HEK293 (cell line): ENCODE measurements around the gene LAIR2.

Experiments used
- CTCF ChIP-seq: fragments of 450-650 bp; formaldehyde crosslinking; IDR thresholded peaks from 2 replicates; pipeline ENCODE4 v1.5.1; 2016; ENCODE audit warnings: missing biosample characterization, missing genetic modification characterization
- GLIS2 ChIP-seq: fragments of 450-650 bp; formaldehyde crosslinking; IDR thresholded peaks from 2 replicates; pipeline ENCODE4 v1.5.1; 2016; ENCODE audit warnings: missing biosample characterization, missing genetic modification characterization
- HOXC10 ChIP-seq: sonication (generic); formaldehyde crosslinking; IDR thresholded peaks from 2 replicates; pipeline ENCODE4 v1.8.1; 2023; ENCODE audit warnings: mild to moderate bottlenecking, missing genetic modification reagents
- MZF1 ChIP-seq: fragments of 450-650 bp; formaldehyde crosslinking; IDR thresholded peaks from 2 replicates; pipeline ENCODE4 v1.5.1; 2017; ENCODE audit warnings: missing biosample characterization, missing genetic modification characterization, borderline replicate concordance
- PRDM4 ChIP-seq: fragments of 450-650 bp; formaldehyde crosslinking; IDR thresholded peaks from 2 replicates; pipeline ENCODE4 v1.5.1; 2017; ENCODE audit warnings: missing biosample characterization, missing genetic modification characterization
- SALL2 ChIP-seq: fragments of 450-650 bp; formaldehyde crosslinking; IDR thresholded peaks from 2 replicates; pipeline ENCODE4 v1.5.0; 2017; ENCODE audit warnings: missing biosample characterization, mild to moderate bottlenecking, missing genetic modification characterization, borderline replicate concordance
- SP7 ChIP-seq: fragments of 450-650 bp; formaldehyde crosslinking; IDR thresholded peaks from 2 replicates; pipeline ENCODE4 v1.5.1; 2016; ENCODE audit warnings: missing biosample characterization, missing genetic modification characterization
- ZBTB17 ChIP-seq: fragments of 450-650 bp; formaldehyde crosslinking; IDR thresholded peaks from 2 replicates; pipeline ENCODE4 v1.5.1; 2016; ENCODE audit warnings: missing biosample characterization, missing genetic modification characterization
- ZBTB8A ChIP-seq: fragments of 450-650 bp; formaldehyde crosslinking; IDR thresholded peaks from 2 replicates; pipeline ENCODE4 v1.5.1; 2016; ENCODE audit warnings: missing biosample characterization, missing genetic modification characterization
- ZFP69B ChIP-seq: fragments of 450-650 bp; formaldehyde crosslinking; IDR thresholded peaks from 2 replicates; pipeline ENCODE4 v1.5.1; 2016; ENCODE audit warnings: missing biosample characterization, missing genetic modification characterization
- ZNF221 ChIP-seq: fragments of 450-650 bp; formaldehyde crosslinking; IDR thresholded peaks from 2 replicates; pipeline ENCODE4 v1.5.1; 2017; ENCODE audit warnings: missing biosample characterization, missing genetic modification characterization, borderline replicate concordance
- ZNF239 ChIP-seq: fragments of 450-650 bp; formaldehyde crosslinking; IDR thresholded peaks from 2 replicates; pipeline ENCODE4 v1.5.1; 2016; ENCODE audit warnings: missing biosample characterization, missing genetic modification characterization
- ZNF280C ChIP-seq: fragments of 450-650 bp; formaldehyde crosslinking; IDR thresholded peaks from 2 replicates; pipeline ENCODE4 v1.5.1; 2016; ENCODE audit warnings: missing biosample characterization, missing genetic modification characterization
- ZNF366 ChIP-seq: fragments of 450-650 bp; formaldehyde crosslinking; conservative IDR thresholded peaks from 2 replicates; pipeline ENCODE4 v1.5.1; 2016; ENCODE audit warnings: missing biosample characterization, missing genetic modification characterization
- ZNF521 ChIP-seq: fragments of 450-650 bp; formaldehyde crosslinking; IDR thresholded peaks from 2 replicates; pipeline ENCODE4 v1.5.1; 2017; ENCODE audit warnings: missing biosample characterization, mild to moderate bottlenecking, missing genetic modification characterization
- ZNF600 ChIP-seq: fragments of 450-650 bp; formaldehyde crosslinking; IDR thresholded peaks from 2 replicates; pipeline ENCODE4 v1.5.1; 2016; ENCODE audit warnings: missing biosample characterization, missing genetic modification characterization
- ZNF670 ChIP-seq: fragments of 450-650 bp; formaldehyde crosslinking; IDR thresholded peaks from 2 replicates; pipeline ENCODE4 v1.5.1; 2016; ENCODE audit warnings: missing biosample characterization, missing genetic modification characterization, low read depth
- ZNF837 ChIP-seq: fragments of 450-650 bp; formaldehyde crosslinking; IDR thresholded peaks from 2 replicates; pipeline ENCODE4 v1.5.1; 2016; ENCODE audit warnings: missing biosample characterization, missing genetic modification characterization
- ZSCAN16 ChIP-seq: fragments of 450-650 bp; formaldehyde crosslinking; IDR thresholded peaks from 2 replicates; pipeline ENCODE4 v1.5.1; 2016; ENCODE audit warnings: missing biosample characterization, missing genetic modification characterization
- ZSCAN18 ChIP-seq: fragments of 450-650 bp; formaldehyde crosslinking; IDR thresholded peaks from 2 replicates; pipeline ENCODE4 v1.5.1; 2016; ENCODE audit warnings: missing biosample characterization, missing genetic modification characterization
- TF ChIP-seq, protein P1 (sequence below): sonication (generic); formaldehyde crosslinking; IDR thresholded peaks from 2 replicates; pipeline ENCODE4 v1.8.1; 2022; ENCODE audit warnings: mild to moderate bottlenecking, moderate library complexity, missing genetic modification reagents
- TF ChIP-seq, protein P2 (sequence below): fragments of 450-650 bp; formaldehyde crosslinking; IDR thresholded peaks from 2 replicates; pipeline ENCODE4 v1.5.1; 2017; ENCODE audit warnings: missing biosample characterization, missing genetic modification characterization
- TF ChIP-seq, protein P3 (sequence below): fragments of 450-650 bp; formaldehyde crosslinking; IDR thresholded peaks from 2 replicates; pipeline ENCODE4 v1.5.1; 2016; ENCODE audit warnings: missing biosample characterization, missing genetic modification characterization

The LAIR2 gene

DNA sequence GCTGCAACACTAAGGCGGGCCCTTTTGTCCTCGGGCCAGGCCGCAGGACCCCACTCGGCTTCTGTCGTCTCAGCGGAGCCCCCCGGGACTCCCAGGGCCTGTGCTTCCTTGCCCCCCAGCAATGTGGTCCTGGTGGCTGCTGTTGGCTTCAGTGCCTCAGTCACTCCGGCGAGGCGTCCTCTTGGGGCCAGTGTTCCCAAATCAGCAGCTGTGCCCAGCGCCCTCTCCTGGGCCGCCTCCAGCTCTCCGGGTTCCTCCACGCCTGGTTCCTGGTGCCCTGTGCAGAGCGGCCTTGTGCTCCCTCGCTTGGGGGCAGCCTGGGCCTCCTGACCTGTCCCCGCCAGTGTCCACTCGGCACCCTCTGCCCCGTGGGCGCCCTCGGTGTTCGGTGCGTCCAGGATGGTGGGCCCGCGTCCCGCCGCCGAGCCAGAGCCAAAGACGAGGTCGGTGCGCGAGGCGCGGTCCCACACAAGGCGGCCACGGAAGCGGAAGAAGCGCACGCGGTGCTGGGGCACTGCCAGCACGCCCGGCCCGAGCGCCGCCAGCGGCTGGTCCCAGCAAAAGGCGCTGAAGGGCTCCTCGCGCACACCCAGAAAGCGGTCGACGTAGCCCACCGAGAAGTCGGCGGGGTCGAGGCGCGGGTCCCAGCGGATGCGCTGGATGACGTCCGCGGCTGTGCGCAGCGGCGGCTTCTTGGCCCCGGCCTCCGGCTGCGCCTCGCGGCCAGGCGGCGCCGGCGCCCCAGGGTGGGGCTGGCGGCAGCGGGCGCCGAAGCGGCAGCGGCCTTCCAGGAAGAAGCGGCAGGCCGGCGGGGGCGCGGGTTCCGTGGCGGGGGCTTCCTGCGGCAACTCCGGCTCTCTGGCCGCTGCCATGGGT, 39.7 kb upstream of the LAIR2 start (continued):
- TF ChIP-seq ZNF221 (no peak), ZNF521 (tag by site-specific recombination) (no peak), SALL2 (tag by site-specific recombination) (no peak), ZNF239 (tag by site-specific recombination) (no peak), HOXC10 (CRISPR knock-in tag) (peak; percentile 47), ZBTB8A (tag by site-specific recombination) (peak; percentile 63; the same call in 1 of the 2 replicates), ZNF600 (tag by site-specific recombination) (peak; percentile 45; the same call in 1 of the 2 replicates), ZSCAN16 (tag by site-specific recombination) (no peak), ZNF837 (tag by site-specific recombination) (no peak), GLIS2 (tag by site-specific recombination) (peak; percentile 58), ZBTB17 (tag by site-specific recombination) (peak; percentile 13; the same call in 1 of the 2 replicates), ZNF670 (tag by site-specific recombination) (no peak), PRDM4 (tag by site-specific recombination) (no peak), SP7 (tag by site-specific recombination) (no peak), ZNF280C (tag by site-specific recombination) (no peak), ZSCAN18 (no peak), ZNF366 (tag by site-specific recombination) (no peak), CTCF (tag by site-specific recombination) (0 out of 2 replicates have a peak, but pooled peaks have one; percentile 39), ZFP69B (peak; percentile 63), MZF1 (no peak)
- TF ChIP-seq, protein P1, sequence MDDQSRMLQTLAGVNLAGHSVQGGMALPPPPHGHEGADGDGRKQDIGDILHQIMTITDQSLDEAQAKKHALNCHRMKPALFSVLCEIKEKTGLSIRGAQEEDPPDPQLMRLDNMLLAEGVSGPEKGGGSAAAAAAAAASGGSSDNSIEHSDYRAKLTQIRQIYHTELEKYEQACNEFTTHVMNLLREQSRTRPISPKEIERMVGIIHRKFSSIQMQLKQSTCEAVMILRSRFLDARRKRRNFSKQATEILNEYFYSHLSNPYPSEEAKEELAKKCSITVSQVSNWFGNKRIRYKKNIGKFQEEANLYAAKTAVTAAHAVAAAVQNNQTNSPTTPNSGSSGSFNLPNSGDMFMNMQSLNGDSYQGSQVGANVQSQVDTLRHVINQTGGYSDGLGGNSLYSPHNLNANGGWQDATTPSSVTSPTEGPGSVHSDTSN (CRISPR knock-in tag) = no peak; the same call in 1 of the 2 replicates
- TF ChIP-seq, protein P2, sequence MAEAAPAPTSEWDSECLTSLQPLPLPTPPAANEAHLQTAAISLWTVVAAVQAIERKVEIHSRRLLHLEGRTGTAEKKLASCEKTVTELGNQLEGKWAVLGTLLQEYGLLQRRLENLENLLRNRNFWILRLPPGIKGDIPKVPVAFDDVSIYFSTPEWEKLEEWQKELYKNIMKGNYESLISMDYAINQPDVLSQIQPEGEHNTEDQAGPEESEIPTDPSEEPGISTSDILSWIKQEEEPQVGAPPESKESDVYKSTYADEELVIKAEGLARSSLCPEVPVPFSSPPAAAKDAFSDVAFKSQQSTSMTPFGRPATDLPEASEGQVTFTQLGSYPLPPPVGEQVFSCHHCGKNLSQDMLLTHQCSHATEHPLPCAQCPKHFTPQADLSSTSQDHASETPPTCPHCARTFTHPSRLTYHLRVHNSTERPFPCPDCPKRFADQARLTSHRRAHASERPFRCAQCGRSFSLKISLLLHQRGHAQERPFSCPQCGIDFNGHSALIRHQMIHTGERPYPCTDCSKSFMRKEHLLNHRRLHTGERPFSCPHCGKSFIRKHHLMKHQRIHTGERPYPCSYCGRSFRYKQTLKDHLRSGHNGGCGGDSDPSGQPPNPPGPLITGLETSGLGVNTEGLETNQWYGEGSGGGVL (tag by site-specific recombination) = no peak
- TF ChIP-seq, protein P3, sequence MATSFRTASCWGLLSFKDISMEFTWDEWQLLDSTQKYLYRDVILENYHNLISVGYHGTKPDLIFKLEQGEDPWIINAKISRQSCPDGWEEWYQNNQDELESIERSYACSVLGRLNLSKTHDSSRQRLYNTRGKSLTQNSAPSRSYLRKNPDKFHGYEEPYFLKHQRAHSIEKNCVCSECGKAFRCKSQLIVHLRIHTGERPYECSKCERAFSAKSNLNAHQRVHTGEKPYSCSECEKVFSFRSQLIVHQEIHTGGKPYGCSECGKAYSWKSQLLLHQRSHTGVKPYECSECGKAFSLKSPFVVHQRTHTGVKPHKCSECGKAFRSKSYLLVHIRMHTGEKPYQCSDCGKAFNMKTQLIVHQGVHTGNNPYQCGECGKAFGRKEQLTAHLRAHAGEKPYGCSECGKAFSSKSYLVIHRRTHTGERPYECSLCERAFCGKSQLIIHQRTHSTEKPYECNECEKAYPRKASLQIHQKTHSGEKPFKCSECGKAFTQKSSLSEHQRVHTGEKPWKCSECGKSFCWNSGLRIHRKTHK (tag by site-specific recombination) = no peak
